ENCODE measurements around the gene TNFAIP8.

DNA sequence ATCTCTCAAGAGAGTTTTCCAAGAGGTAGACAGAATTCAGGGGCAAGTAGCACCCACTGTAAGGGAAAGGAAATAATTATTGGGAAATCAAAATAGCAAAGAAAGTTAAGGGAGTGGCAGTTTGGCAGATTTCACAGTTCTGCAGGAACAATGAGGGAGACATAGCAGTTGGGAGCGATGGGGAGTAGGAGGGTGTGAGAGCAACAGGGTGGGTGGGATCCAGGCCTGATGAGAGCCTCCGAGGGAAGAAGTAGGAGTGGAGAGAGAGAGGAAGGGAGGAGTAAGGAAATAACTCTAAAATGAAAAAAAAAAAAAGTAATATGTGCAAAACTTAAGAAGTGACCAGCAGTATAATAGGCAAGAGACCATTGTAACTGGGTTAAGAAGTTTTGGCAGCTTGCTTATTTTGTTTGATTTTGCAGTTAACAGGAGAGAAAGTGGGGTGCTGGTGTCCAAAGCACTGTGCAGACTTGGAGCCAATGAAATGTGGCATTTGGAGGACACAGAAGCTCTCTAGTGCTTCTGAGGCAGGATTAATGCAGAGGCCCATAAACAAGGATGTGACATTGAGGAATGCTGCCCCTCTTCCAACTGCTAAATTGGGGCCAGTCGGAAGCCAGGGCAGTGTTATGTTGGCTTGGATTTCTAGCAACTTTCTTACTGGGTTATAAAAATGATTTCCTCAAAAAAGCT lies 10.2 kb downstream of the TNFAIP8 start:
- TF ChIP-seq POLR2A (IDR thresholded peaks at IDR 0.05) = no peak
- TF ChIP-seq, protein P1, sequence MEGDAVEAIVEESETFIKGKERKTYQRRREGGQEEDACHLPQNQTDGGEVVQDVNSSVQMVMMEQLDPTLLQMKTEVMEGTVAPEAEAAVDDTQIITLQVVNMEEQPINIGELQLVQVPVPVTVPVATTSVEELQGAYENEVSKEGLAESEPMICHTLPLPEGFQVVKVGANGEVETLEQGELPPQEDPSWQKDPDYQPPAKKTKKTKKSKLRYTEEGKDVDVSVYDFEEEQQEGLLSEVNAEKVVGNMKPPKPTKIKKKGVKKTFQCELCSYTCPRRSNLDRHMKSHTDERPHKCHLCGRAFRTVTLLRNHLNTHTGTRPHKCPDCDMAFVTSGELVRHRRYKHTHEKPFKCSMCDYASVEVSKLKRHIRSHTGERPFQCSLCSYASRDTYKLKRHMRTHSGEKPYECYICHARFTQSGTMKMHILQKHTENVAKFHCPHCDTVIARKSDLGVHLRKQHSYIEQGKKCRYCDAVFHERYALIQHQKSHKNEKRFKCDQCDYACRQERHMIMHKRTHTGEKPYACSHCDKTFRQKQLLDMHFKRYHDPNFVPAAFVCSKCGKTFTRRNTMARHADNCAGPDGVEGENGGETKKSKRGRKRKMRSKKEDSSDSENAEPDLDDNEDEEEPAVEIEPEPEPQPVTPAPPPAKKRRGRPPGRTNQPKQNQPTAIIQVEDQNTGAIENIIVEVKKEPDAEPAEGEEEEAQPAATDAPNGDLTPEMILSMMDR (IDR thresholded peaks at IDR 0.05) = no peak
- no peak for TF ChIP-seq POLR2AphosphoS5 (IDR thresholded peaks at IDR 0.05)

Measured in suprapubic skin (tissue), 4 donors.